Measurements from ENCODE around the gene APBB2. TPM values are rescaled to one million over a fixed set of nuclear protein-coding genes. Genes with fewer than 3 reads are reported as not detected.

The APBB2 gene
- total and polyA plus RNA-seq, 4 donors, result 4.8 to 31.5 (median 11.2) TPM

DNA sequence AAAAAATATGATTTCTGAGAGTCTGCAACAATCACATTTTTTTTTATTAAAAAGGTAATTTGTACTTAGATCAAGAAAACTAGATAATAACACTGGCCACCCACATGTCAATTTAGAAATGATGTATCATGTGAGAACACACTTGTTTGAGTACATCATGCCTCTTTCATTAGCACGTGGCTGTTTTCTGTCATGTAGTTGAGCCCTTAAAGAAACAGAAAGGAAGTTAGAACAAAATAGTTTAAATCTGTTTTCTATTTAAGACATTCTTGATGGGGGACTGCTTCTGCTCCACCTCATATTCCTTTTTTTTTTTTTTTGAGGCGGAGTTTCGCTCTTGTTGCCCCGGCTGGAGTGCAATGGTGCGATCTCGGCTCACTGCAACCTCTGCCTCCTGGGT lies 257.1 kb downstream of the APBB2 start (continued):
- TF ChIP-seq, protein P1, sequence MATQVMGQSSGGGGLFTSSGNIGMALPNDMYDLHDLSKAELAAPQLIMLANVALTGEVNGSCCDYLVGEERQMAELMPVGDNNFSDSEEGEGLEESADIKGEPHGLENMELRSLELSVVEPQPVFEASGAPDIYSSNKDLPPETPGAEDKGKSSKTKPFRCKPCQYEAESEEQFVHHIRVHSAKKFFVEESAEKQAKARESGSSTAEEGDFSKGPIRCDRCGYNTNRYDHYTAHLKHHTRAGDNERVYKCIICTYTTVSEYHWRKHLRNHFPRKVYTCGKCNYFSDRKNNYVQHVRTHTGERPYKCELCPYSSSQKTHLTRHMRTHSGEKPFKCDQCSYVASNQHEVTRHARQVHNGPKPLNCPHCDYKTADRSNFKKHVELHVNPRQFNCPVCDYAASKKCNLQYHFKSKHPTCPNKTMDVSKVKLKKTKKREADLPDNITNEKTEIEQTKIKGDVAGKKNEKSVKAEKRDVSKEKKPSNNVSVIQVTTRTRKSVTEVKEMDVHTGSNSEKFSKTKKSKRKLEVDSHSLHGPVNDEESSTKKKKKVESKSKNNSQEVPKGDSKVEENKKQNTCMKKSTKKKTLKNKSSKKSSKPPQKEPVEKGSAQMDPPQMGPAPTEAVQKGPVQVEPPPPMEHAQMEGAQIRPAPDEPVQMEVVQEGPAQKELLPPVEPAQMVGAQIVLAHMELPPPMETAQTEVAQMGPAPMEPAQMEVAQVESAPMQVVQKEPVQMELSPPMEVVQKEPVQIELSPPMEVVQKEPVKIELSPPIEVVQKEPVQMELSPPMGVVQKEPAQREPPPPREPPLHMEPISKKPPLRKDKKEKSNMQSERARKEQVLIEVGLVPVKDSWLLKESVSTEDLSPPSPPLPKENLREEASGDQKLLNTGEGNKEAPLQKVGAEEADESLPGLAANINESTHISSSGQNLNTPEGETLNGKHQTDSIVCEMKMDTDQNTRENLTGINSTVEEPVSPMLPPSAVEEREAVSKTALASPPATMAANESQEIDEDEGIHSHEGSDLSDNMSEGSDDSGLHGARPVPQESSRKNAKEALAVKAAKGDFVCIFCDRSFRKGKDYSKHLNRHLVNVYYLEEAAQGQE (IDR thresholded peaks at IDR 0.05), result no peak
- TF ChIP-seq YY1 (IDR thresholded peaks at IDR 0.05) (no peak), JUND (IDR thresholded peaks at IDR 0.05) (no peak)

DNA sequence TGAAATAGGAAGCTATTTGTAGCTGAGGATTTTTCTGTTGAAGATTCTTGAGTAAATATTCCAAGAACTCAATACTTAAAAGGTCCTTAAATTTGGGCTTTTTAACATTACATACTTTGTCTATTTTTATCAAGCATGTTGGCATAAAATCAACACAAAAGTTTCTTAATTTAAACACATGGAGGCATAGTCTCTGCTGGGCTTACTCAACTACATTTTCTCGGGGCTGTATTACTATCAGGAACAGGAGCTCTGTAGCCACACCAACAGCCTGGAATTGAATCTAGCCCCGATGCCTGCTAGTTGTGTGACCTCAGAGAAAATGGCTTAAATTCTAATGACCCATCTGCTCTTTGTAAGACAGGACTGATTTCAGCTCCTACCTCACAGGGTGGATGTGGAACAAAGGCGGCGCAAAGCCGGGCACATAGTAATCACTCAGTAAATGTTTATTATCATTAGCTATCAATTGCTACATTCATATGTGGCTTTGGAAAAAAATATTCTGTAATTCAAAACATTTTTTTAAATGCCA lies 257.6 kb downstream of the APBB2 start:
- Histone ChIP-seq H3K36me3 (ENCODE audit: control insufficient read depth in 4 of 4, insufficient read depth in 3 of 4, low read depth in 1 of 4, low read length in 3 of 4) (no peaks in the 10 kb centered on the region), H3K9me3 (ENCODE audit: control insufficient read depth in 4 of 4, low read length in 3 of 4) (peaks cover 0 to 3% (median 0%) of the 10 kb centered on the region in 4 donors), H3K9ac (ENCODE audit: low read depth in 1 of 2, low read length in 2 of 2) (no peak overlapping the region), H3K27ac (ENCODE audit: low read depth in 1 of 2, low read length in 2 of 2) (no peak overlapping the region), H3K4me3 (ENCODE audit: low read depth in 1 of 3, low read length in 3 of 3) (no peak overlapping the region), H3K27me3 (ENCODE audit: control insufficient read depth in 4 of 4, insufficient read depth in 4 of 4, low read length in 3 of 4) (no peaks in the 10 kb centered on the region), H3K4me1 (ENCODE audit: control insufficient read depth in 4 of 4, insufficient read depth in 4 of 4, low read length in 3 of 4) (peaks cover 0 to 1% (median 0%) of the 10 kb centered on the region in 4 donors)
- 94% methylated on average over 5 of the region's 5 CpGs for WGBS
- no peak for DNase-seq (ENCODE audit: low spot score)
- TF ChIP-seq, protein P1 (IDR thresholded peaks at IDR 0.05), result no peak
- TF ChIP-seq SP1 (IDR thresholded peaks at IDR 0.05) (no peak), RXRA (IDR thresholded peaks at IDR 0.05) (no peak), JUND (IDR thresholded peaks at IDR 0.05) (no peak), NR2F2 (IDR thresholded peaks at IDR 0.05) (no peak), HNF4A (conservative IDR thresholded peaks at IDR 0.05) (no peak), HNF4G (IDR thresholded peaks at IDR 0.05) (no peak), FOXA1 (IDR thresholded peaks at IDR 0.05) (no peak), TAF1 (conservative IDR thresholded peaks at IDR 0.05) (no peak), RAD21 (IDR thresholded peaks at IDR 0.05) (no peak), FOXA2 (IDR thresholded peaks at IDR 0.05) (no peak), YY1 (IDR thresholded peaks at IDR 0.05) (no peak), GABPA (IDR thresholded peaks at IDR 0.05 in 1 of 2, conservative IDR thresholded peaks at IDR 0.05 in 1 of 2) (no peak)
- TF ChIP-seq, protein P2, sequence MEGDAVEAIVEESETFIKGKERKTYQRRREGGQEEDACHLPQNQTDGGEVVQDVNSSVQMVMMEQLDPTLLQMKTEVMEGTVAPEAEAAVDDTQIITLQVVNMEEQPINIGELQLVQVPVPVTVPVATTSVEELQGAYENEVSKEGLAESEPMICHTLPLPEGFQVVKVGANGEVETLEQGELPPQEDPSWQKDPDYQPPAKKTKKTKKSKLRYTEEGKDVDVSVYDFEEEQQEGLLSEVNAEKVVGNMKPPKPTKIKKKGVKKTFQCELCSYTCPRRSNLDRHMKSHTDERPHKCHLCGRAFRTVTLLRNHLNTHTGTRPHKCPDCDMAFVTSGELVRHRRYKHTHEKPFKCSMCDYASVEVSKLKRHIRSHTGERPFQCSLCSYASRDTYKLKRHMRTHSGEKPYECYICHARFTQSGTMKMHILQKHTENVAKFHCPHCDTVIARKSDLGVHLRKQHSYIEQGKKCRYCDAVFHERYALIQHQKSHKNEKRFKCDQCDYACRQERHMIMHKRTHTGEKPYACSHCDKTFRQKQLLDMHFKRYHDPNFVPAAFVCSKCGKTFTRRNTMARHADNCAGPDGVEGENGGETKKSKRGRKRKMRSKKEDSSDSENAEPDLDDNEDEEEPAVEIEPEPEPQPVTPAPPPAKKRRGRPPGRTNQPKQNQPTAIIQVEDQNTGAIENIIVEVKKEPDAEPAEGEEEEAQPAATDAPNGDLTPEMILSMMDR (IDR thresholded peaks at IDR 0.05; ENCODE audit: low read depth, low read length, missing input control), result no peak
- TF ChIP-seq, protein P3, sequence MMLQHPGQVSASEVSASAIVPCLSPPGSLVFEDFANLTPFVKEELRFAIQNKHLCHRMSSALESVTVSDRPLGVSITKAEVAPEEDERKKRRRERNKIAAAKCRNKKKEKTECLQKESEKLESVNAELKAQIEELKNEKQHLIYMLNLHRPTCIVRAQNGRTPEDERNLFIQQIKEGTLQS (IDR thresholded peaks at IDR 0.05), result no peak

Data from liver (tissue), 9 donors.